ENCODE data around the gene NPHP4. TPM values are rescaled to one million over a fixed set of nuclear protein-coding genes. Genes with fewer than 3 reads are reported as not detected.

Gene NPHP4
- total and polyA plus RNA-seq, 2 experiments from 2014 or later = 6.4 to 12.7 TPM

DNA sequence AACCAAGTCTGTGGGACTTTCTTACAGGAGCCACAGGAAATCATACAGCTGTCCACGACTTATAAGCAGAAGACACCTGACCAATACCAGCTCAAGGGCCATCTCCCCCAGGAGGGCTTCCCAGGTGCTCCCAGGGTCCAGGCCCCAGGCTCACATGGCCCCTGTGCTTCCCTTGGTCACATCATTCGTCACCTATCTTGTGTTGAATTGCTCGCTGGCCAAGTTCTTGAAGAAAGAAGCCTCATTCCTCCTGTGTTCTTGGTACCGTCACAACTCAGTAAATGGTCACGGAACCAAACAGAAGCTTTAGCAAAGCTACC, 3.0 kb downstream of the NPHP4 start:
- Histone ChIP-seq H3K27me3 (peaks cover 11% of the 10 kb centered on the region), H3K9me3 (ENCODE audit: low read depth) (no peaks in the 10 kb centered on the region), H3K36me3 (no peaks in the 10 kb centered on the region), H3K27ac (no peak overlapping the region), H3K4me1 (ENCODE audit: low read depth) (peaks cover 7% of the 10 kb centered on the region), H3K4me3 (no peak overlapping the region)
- DNase-seq (ENCODE audit: low read depth in 1 of 2, low spot score in 1 of 2) = no peak
- no peak for TF ChIP-seq CTCF (IDR thresholded peaks at IDR 0.05; ENCODE audit: low read depth, low read length)

- no peaks in the 10 kb centered on the region for H3K36me3 ChIP-seq
- no peak overlapping the region for H3K4me3 ChIP-seq
- DNase-seq (ENCODE audit: low read depth in 1 of 2, low spot score in 1 of 2) = no peak
- H3K9me3 ChIP-seq (ENCODE audit: low read depth) = no peaks in the 10 kb centered on the region
- no peak for TF ChIP-seq CTCF (IDR thresholded peaks at IDR 0.05; ENCODE audit: low read depth, low read length)
- H3K27me3 ChIP-seq = peaks cover 7% of the 10 kb centered on the region
- H3K27ac ChIP-seq = no peak overlapping the region
- H3K4me1 ChIP-seq (ENCODE audit: low read depth) = peaks cover 7% of the 10 kb centered on the region
These were observed 3.5 kb downstream of the NPHP4 start for GRCh38 chr1:5988596-5989285.

DNA sequence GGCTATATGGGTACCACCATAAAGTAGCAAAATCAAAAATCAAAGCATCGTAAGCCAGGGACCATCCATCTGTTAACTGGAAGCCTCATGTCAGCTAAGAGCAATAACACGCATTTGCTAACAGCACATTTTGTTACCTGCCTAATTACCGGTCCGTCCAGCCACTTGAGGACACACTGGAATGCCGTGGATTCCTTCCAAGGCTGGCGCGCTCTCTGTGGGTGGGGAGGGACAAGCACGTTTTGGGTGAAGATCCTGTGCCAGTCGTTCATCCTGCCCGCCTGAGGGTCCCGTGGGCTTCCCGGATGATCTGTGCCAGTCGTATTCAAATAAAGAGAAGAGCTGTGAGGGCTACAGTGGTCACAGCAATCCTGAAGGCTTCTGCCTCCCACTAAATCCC, 6.2 kb downstream of the NPHP4 start:
- DNase-seq (ENCODE audit: low read depth in 1 of 2, low spot score in 1 of 2) = no peak
- no peak overlapping the region for H3K4me3 ChIP-seq
- H3K27me3 ChIP-seq = no peaks in the 10 kb centered on the region
- no peak for TF ChIP-seq CTCF (IDR thresholded peaks at IDR 0.05; ENCODE audit: low read depth, low read length)
- H3K9me3 ChIP-seq (ENCODE audit: low read depth) = no peaks in the 10 kb centered on the region
- H3K4me1 ChIP-seq (ENCODE audit: low read depth) = peaks cover 22% of the 10 kb centered on the region
- H3K36me3 ChIP-seq = no peaks in the 10 kb centered on the region
- H3K27ac ChIP-seq = no peak overlapping the region

GRCh38 chr1:5985250-5985649, 7.0 kb downstream of the NPHP4 start:
- Histone ChIP-seq H3K27me3 (no peaks in the 10 kb centered on the region), H3K4me3 (no peak overlapping the region), H3K4me1 (ENCODE audit: low read depth) (peaks cover 24% of the 10 kb centered on the region), H3K27ac (no peak overlapping the region), H3K9me3 (ENCODE audit: low read depth) (no peaks in the 10 kb centered on the region), H3K36me3 (no peaks in the 10 kb centered on the region)
- no peak for TF ChIP-seq CTCF (IDR thresholded peaks at IDR 0.05; ENCODE audit: low read depth, low read length)
- DNase-seq (ENCODE audit: low read depth in 1 of 2, low spot score in 1 of 2) = no peak

- Histone ChIP-seq H3K36me3 (no peaks in the 10 kb centered on the region), H3K27me3 (no peaks in the 10 kb centered on the region), H3K4me3 (no peak overlapping the region), H3K27ac (peak overlapping the region; percentile 1), H3K4me1 (ENCODE audit: low read depth) (peaks cover 24% of the 10 kb centered on the region), H3K9me3 (ENCODE audit: low read depth) (no peaks in the 10 kb centered on the region)
- DNase-seq (ENCODE audit: low read depth in 1 of 2, low spot score in 1 of 2) = peak in 1 of 2 donors; percentile 49
- no peak for TF ChIP-seq CTCF (IDR thresholded peaks at IDR 0.05; ENCODE audit: low read depth, low read length)
These were observed 8.7 kb downstream of the NPHP4 start for GRCh38 chr1:5983361-5984103.

Measured in cardiac muscle cell (in vitro differentiated cells and primary cell).